ENCODE data around the gene NUF2.
A peak's percentile ranks its signal among the peaks of the same experiment; 100 is the strongest.
"Not testable (repeated sequence)": the region's sequence is repeated elsewhere in the genome, so short reads cannot be mapped to it uniquely, and the experiment has no call there.

NUF2 gene

DNA sequence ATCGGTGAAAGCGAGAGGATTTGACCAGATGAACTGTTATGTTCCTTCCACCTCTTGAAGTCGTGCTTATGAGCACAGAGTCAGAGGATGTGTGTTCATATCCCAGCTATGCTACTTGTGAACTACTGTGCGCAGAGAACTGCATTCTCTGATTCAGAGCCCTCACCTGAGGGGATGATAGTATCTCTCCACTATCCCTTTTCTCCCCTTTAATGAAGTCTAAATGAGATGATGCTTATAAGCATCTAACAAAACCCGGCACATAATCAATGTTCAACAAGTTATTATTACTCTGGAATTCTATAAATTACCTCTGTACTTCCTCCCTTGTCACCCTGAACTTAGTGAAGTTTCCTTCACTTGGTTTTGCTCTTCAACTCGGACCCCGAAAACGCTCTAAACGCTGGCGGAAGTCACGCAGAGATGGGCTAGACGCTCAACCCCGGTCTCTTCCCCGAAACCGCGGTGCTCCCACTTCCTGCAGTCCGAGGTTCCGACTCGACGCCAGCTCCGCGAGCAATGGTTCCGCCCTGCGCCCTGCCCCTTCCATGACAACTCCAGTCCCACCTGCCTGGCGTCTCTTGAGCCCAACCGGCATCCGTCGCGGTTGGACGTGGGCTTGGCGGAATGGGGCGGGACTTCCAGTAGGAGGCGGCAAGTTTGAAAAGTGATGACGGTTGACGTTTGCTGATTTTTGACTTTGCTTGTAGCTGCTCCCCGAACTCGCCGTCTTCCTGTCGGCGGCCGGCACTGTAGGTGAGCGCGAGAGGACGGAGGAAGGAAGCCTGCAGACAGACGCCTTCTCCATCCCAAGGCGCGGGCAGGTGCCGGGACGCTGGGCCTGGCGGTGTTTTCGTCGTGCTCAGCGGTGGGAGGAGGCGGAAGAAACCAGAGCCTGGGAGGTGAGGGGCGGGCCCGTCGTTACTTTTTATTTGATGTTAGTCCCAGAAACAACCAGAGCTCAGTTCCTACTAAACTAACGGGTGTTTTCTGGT lies at the start of gene NUF2:
Gene NUF2, plus strand, starts transcription at position 644 of the 995 bp plus-strand sequence. CDS start 4,098 bp downstream, outside the sequence.
- ATAC-seq, result peak; percentile 98

DNA sequence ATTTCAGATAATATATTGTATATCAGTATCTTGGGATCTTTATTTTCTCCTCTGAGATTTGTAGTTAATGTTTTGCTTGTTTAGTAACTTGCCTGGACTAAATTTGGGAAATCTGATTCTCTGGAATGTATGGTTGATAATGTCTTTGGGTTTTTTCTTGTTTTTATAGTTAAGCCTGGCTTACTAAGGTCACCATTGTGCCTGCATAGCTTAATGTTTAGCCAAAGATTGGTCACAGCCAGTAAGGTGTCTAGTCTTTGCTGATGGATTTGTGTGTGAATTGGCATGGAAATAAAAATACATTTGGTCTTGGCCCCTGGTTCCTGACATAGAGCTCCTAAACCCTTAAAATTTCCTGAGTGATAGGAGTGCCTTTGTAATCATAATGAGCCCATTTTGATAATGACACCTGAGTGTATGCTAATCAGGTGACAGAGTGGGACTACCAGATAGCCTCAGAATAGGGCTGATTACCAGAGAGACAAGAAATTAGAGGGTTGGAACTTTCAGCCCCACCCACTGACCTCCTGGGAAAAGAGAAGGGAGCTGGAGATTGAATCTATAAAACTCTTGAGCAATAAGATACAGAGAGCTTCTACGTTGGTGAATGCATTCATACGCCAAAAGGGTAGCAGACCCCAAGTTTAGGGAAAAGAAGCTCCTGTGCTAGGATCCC lies 47.9 kb upstream of the NUF2 start:
- ATAC-seq, result no peak

DNA sequence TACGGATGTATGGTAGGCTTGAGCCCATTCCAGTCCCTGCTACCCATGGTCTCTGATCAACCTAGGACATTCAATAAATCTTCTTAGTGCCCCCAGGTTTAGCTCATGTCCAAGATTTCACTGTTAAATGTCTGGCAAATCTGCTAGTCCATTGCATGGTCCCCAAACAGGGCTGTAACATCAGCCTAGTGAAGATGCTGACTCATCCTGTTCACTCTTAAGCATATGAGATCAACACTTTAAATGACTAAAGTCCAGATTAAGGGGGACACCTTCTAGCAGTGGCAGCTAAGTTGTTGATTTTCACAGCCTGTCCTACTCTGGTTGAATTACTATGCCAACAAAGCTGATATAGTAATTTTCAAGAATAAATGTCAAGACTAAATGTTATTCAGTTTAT lies 46.5 kb upstream of the NUF2 start:
- no peak for ATAC-seq

DNA sequence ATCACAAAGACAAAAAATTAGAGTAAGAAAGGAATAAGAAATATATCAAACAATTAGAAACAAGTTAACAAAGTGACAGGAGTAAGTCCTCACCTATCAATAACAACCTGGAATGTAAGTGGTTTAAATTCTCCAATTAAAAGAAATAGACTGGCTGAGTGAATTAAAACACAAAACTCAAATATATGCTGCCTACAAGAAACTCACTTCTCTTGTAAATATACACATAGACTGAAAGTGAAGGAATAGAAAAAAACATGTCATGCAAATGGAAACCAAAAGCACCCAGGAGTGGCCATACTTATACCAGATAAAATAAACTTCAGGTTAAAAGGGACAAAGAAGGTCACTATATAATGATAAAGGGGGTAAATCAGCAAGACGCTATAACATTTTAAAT lies 43.2 kb upstream of the NUF2 start:
- ATAC-seq, result no peak

DNA sequence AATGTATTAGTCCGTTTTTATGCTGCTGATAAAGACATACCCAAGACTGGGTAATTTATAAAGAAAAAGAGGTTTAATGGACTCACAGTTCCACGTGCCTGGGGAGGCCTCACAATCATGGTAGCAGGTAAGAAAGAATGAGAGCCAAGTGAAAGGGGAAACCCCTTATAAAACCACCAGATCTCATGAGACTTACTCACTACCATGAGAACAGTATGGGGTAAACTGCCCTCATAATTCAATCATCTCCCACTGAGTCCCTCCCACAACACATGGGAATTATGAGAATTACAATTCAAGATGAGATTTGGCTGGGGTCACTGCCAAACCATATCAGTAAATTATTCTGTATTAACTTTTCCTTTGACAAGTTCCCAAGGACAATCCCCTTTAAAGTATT lies 36.9 kb upstream of the NUF2 start:
- not testable (repeated sequence) for ATAC-seq

DNA sequence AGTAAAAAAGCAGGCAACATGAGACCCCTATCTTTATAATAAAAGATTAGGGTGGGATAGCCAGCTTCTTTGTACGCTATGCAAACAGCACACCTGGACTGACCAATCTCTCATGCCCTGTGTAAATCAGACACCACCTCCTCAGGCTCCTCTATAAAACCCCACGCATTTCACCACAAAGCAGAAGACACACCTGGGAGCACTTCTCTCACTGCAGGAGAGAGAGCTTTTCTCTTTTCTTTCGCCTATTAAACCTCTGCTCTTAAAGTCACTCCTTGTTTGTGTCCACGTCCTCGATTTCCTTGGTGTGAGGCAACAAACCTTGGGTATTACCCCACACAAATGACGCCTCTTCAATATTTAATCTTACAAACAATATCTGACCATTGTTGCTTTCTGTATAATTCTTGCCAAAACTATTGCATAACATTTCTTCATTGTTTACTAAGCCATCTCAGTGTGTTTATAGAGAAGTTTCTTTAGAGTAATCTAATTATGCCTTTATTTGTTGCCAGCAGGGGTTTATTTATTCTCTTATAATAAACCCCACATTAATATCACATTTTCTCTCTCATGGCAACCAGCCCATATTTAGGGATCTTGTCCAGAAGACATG lies 31.6 kb upstream of the NUF2 start:
- no peak for ATAC-seq

DNA sequence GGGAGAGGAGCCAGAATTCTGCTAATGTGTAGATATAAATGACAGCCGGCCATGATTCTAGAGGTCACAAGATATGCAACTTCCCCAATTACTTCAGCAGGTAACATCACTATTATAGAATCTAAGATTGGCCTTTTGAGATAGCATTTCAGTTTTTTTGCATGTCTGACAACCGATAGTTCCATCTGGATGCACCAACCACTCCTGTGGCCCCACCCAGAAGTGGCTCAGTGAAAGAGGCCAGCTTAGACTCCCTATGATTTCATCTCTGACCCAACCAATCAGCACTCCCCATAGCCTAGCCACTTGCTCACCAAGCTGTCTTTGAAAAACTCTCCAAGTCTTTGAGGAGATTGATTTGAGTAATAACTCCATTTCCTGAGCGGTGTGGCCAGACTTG lies 30.3 kb upstream of the NUF2 start:
- ATAC-seq, result no peak

DNA sequence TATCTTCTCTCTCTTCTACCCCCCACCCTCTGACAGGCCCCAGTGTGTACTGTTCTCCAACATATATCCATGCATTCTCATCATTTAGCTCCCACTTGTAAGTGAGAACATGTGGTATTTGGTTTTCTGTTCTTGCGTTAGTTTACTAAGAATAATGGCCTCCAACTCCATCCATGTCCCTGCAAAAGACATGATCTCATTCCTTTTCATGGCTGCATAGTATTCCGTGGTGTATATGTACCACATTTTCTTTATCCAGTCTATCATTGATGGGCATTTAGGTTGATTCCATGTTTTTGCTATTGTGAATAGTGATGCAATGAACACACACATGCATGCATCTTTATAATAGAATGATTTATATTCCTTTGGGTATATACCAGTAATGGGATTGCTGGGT lies 29.6 kb upstream of the NUF2 start:
- ATAC-seq, result not testable (repeated sequence)

DNA sequence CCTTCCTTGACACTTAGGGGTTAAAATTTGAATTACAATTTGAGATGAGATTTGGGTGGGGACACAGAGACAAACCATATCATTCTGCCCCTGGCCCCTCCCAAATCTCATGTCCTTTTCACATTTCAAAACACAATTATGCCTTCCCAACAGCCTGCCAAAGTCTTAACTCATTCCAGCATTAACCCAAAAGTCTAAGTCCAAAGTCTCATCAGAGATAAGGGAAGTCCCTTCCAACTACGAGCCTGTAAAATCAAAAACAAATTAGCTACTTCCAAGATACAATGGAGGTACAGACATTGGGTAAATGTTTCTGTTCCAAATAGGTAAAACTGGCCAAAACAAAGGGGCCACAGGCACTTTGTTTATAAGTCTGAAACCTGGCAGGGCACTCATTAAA lies 28.3 kb upstream of the NUF2 start:
- not testable (repeated sequence) for ATAC-seq

DNA sequence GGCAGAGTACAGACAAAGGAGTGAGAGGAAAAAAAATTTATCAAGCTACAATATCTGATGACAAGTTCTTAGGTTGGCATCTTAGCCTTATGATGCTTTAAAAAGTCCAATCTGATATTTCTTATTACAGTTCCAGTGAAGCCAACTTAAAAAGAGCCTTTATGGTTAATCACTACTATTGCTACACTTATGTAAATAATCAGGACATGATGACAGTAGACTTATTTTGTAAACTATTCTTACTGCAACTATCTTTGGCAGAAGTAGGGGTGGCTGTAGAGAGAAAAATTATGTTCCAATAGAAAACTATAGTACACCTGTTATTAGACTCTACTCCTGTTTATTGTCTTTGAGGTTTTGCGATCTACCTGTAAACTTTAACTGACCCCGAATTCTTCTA lies 25.8 kb upstream of the NUF2 start:
- ATAC-seq, result no peak

DNA sequence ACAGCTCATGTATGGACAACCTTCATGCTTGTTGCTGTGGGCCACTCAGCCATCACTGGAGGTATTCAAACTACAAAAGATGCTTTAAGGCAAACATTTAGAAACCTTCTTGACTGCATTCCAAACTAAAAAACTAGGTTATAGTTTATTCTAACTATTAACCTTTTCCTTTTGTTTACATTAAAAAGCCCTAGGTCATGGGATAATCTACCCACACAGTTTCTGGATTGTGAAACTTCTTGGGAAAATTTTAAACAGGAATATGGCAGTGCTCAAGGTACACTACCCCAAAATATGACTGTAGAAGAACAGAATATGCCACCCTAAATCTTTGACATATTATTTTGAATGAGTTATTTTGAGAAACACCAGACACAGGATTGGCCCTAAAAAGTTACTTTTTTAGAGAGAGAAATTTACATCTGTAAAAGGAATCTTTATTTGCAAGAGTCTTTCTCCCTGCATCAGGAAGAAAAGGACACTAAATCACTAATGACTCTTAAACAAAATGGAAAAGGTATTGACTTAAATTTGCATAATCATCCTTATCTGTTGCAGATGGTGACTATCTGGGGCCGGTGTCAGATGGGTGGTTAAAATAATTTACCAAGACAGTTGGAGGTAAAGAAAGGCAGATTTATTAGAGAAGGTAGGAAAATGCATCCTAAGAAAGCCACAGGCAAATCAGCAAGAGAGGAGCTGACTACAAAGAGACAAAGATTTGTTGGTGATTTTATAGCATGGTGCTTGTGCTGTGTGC lies 25.1 kb upstream of the NUF2 start:
- no peak for ATAC-seq

DNA sequence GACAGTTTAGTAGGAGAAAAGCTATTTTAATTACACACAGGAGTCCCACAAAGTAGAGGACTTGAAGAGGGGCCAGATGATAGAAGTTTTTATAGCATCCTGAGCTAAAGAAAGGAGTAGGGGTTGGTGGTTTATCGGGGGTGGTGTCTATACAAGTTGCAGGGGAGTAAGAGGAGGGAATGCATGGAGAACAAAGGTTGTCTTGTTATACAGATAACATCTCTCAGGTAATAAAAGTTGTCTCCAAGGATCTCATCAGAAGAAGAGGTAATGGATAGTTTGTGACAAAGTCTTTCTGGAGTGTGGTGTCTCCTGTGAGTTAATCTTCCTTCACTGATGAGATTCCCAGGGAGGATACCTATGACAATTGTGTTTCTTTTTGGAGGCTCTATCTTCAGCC lies 23.4 kb upstream of the NUF2 start:
- ATAC-seq, result no peak

DNA sequence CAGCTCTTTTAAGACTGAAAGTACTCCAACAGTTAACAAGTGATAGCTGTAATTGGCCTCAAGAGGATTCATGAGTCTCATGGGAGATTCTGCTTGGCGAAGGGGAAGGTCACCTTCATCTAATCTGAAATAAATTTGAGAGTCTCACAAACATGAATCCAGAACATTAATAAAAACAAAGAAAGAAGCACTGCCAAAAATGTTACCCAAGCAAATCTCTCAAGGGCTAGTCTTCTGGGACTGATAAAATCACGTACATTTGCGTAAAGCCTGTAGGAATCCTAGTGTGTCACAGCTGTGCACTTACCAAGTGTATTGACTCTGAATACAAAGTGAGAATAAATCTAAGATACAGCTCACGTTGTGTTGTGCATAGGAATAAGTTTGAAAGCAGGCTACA lies 21.2 kb upstream of the NUF2 start:
- no peak for ATAC-seq

DNA sequence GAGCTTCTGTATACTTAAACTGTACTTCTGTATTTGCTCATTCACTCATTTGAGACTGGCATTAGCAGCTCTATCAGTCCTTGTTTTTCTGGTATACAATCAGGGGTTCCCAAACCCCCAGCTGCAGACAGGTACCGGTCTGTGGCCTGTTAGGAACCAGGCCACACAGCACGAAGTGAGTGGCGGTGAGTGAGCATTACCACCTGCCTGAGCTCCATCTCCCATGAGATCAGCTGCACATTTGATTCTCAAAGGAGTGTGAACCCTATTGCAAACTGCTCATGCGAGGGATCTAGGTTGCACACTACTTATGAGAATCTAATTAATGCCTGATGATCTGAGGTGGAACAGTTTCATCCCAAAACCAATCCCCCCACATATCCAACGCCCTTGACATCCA lies 18.2 kb upstream of the NUF2 start:
- no peak for ATAC-seq

DNA sequence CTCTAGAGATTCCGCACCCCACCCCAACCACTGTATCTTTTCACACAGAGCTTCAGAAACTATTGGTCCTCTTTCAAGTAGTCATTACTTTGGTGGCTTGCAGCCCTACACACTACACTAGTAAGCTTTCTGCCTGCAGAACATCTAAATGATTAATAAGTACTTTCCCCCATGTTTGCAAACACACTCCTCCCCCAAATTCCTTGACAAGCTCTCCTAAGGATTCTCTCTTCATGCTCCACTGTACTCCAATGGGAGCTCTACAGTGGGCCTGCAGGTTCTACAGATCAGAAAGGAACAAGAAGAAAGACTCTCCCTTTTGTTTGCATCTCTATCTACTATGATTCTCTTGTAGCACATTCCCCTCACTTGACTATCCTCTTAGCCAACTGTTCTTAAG lies 16.3 kb upstream of the NUF2 start:
- ATAC-seq, result no peak

DNA sequence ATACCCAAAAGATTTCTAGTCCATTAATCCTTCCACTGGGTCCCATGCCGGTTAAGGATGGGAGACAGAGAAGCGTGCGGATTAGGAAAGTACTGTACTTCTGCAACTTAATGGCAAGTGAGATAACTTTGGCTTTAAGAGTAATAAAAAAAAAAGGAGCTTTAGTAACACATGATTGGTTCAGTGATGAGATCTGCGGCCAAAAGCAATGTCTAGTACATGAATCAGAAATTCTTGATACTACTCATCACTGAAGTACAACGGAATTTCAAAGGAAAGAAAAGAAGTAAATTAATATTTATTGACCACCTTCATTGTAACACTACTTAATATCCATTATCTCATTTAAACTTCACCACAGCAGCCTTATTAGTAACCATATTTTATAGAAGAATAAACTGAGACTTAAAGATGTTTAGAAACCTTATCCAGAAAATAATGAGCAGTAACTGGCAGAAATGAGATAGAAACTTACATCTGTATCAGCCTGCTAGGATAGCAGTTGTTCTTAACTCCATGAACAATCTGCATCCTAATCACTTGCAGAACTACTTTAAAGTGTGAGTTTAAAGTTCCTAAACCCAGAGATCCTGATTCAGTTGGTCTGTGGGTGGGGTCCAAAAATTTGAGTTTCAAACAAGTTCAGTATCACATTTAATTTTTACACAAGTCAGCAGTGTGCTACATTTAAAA lies 14.1 kb upstream of the NUF2 start:
- no peak for ATAC-seq

DNA sequence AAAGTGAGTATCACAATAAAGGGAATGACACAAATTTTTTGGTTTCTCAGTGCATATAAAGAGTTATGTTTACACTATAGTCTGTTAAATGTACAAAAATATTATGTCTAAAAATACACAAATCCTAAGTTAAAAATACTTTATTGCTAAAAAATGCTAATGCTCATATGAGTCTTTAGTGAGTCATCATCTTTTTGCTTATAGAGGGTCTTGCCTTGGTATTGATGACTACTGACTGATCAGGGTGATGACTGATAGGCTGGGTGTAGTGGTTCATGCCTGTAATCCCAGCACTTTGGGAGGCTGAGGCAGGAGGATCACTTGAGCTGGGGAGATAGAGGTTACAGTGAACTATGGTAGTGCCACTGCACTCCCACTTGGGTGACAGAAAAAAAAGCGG lies 12.9 kb upstream of the NUF2 start:
- ATAC-seq, result no peak

DNA sequence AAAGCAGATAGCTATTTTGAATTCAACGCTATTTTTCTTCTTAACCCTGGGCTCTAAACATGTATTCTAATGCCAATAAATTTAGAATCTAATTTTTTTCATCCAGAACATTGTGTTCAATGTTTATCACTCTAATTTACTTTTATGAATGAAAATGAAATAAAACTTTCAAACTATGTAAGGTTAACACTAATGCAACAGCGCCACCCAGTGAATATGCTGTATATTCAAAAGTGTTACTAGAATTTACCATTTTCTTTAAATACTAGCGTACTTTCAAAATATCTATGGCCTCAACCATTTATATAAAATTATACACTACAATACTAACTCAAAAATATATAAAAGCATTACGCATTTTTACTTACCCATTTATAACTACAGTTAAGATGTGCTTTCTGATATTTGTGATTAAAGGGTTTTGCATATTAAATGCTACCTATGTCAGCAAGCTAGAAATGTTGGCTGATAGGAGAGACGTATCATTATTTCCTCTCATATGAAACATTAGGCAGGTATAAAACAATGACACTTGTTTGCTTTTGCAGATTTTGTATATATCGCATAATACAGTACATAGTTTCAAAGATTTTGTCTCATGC lies 5.9 kb upstream of the NUF2 start:
- ATAC-seq, result no peak

DNA sequence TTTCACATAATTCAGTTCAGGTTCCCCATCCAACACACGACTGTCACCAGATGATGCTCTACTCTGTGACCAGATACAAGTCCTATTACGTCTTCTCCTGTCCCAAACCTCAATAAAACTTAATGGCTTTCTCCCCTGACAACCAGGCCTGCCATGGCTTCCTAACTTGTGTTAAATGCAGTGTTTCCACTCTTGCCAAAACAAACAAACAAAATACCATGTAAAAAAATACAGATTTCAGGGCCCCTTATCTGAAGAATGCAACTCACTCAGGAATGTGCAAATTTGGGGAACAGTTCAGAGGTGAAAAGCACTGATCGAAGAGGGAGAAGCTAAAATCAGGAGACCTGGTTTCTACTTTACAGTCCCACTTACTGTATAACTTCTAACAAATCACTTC lies 863 bp upstream of the NUF2 start:
- ATAC-seq, result no peak

DNA sequence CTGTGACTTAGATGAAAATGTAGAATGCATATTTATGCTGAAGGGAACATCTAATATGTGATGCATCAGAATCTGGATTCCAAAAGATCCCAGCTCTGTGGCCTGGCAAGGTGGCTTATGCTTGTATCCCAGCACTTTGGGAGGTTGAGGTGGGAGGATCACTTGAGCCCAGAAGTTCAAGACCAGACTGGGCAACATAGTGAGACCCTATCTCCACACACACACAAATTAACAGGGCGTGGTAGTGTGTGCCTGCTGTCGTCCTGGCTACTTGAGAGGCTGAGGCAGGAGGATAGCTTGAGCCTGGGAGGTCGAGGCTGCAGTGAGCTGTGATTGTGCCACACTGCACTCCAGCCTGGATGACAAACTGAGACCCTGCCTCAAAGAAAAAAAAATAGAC lies 1.6 kb downstream of the NUF2 start:
- not testable (repeated sequence) for ATAC-seq

DNA sequence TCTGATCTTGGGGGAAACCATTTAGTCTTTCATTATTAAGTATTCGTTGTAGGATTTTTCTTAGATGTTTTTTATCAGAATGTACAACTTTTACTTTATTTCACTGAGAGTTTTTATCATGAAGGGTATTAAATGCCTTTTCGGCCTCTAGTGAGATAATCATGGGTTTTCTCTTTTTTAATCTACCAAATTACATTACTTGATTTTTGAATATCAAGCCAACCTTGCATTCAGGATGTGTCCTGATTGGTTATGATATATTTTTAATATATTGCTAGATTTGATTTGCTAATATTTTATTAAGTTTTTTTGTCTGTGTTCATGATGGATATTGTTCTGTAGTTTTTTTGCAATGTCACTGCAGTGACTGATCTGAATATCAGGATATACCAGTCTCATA lies 9.4 kb downstream of the NUF2 start:
- no peak for ATAC-seq

DNA sequence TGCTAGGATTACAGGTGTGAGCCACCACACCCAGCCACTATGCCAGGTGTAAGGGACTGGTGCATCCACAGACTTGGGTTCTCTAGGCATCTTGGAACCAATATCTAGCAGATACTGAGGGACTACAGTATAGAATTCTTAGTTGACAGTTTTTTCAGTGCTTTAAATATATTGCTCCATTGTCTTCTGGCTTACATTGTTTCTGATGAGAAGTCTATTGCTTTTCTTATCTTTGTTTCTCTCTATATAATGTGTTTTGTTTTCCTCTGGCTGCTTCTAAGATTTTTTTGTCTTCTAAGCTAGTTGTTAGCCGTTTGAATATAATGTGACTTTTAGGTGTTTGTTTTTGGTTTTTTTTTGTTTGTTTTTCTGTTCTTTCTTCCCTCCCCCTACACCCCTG lies 13.5 kb downstream of the NUF2 start:
- no peak for ATAC-seq

Data from activated CD4-positive, CD25-positive, alpha-beta regulatory T cell treated with anti-CD3 and anti-CD28 coated beads, Interleukin-2, amount 50 U/mL, for 24 hours (primary cell).